Activated effector memory CD4-positive, alpha-beta T cell treated with anti-CD3 and anti-CD28 coated beads, Interleukin-2, amount 50 U/mL, for 16 hours (primary cell): ENCODE data around the gene ABCB1.
"Not testable (repeated sequence)": the region's sequence is repeated elsewhere in the genome, so short reads cannot be mapped to it uniquely, and the experiment has no call there.

Experiments used
- DNase-seq: peaks from one replicate; pipeline ENCODE4 v3.0.0-alpha.2; 2020

ABCB1 gene

DNA sequence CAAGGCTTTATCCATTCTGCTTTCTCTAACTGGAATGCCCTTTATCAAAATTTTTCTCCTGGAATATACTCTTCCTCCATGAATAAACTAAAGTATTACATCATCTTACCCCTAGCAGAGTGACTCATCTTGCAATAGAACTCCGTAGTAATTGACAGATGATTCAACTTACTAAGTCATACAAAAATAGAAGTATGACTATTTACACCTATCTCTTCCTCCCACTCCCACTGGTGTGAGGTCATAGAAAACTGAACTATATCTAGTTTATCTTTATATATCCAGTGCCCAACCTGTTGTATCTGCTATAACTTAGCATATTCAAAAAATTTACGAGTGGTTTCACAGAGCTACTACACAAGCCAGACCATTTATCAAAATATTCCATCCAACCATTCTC lies 26.1 kb downstream of the ABCB1 start:
- no peak for DNase-seq

DNA sequence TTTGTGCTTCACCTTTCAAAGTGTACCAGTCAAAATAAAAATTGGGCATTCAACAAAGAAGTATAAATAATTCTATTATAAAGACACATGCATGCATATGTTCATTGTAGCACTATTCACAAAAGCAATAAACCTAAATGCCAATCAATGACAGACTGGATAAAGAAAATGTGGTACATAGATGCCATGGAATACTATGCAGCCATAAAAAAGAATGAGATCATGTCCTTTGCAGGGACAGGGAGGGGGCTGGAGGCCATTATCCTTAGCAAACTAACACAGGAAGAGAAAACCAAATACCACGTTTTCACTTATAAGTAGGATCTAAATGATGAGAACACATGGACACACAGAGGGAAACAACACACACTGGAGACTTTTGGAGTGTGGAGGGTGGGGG lies 28.2 kb downstream of the ABCB1 start:
- not testable (repeated sequence) for DNase-seq

DNA sequence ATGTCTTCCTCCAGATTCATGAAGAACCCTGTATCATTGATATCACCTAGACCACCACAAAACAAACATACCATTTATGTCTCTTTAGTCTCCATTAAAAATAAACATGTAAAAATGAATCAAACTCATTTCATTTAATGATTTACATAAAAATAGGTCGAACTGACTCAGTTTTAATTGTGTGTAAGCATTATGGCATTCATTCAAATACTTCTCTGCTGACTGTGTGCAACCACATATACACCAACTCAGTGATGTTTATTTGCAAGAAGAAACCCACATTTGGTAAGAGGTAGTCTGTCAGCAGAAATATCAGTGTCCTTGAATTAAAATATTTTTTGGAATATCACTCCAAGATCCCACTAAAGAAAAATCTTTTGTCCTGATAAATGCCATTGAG lies 30.5 kb downstream of the ABCB1 start:
- no peak for DNase-seq

DNA sequence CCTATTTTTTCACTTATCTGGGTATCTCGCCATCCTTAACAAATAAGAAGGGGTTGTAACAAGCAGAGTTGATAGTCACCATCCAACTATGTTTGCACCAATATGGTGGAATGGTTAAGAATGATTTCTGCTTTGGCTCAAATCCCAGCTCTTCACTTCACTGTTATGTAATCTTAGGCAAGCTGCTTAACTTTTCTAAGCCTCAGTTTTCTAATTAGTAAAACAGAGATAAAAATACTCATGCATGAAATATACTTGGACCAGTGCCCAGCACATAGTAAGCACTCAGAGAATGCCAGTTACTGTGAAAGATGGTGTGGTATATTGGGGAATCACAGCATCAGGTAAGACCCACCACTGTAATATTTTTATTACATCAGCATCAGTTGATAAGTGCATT lies 33.6 kb downstream of the ABCB1 start:
- no peak for DNase-seq

DNA sequence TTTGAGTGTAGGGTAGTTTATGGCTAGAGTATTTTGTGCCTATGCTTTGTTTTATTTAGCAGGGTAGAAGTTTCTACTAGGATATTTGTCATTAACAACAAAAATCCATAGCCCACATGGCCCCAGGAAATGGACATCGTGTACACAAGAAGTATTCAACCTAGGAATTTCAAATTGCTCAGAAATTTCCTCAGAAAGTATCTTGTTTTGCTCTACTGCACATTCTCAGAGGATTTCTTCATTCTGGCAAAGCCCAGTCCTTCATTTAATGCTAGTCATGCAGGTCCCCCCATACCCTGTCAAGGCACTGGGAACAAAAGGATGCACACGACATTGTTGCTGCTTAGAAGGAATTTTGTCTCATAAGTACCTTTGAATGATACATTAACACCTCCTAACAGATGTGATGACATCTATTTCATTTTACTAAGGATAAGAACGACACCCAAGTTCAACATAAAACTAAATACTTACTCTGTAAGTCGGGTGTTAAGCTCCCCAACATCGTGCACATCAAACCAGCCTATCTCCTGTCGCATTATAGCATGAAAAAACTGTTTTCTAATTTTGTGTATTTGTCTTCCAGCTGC lies 34.3 kb downstream of the ABCB1 start:
- no peak for DNase-seq

DNA sequence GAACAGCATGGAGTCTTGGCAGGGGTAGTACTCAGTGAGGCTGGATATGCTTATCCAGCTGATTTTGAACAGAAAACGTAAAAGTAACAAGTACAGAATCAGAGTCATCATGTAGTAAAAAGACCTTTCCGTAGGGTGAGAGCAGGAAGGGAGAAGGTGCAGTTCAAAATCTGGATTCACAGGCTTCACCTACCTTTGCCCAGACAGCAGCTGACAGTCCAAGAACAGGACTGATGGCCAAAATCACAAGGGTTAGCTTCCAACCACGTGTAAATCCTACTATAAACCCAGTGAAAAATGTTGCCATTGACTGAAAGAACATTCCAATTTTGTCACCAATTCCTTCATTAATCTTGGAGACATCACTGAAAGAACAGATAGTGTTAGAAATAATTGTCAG lies 34.8 kb downstream of the ABCB1 start:
- DNase-seq = no peak

DNA sequence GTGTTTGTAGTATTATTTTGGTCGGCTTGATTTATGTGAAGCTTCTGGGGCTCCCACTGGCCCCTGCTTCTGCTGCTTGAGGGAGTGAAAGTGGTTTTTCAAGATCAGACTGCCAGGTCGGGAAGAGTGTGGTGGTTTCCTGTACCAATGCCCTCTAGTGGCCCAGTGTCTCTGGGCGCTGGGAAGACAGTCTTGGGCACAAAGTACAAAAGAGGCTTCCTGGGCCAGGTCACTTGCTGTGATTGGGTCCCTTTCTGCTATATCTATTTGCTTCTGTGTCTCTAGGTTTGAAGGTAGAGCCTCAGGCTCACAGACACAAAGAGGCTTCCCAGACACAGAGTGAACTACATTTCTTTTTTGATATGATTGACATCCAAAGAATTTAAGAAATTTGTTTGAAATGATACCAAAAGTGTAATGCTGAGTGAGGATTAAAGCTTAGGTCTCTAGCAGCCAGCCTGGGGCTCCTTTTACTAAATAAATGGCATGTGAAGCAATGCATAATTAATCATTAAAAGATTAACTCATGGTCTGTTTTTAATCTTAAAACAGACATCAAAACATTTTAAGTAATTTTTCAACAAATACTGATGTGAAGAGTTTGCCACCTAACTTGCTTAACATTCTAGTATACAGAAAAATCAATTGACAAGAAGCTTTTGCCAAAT lies 36.3 kb downstream of the ABCB1 start:
- DNase-seq = no peak

DNA sequence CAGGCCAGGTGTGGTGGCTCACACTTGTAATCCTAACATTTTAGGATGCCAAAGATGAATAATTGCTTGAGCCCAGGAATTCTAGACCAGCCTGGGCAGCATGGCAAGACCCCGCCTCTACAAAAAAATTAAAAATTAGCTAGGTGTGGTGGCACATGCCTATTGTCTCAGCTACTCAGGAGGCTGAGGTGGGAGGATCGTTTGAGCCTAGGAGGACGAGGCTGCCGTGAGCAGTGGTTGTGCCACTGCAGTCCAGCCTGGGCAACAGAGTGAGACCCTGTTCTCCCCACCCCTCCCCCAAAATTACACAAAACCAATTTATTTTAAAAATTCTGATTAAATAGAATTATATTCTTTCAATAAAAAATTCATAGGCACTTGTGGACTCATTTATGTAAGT lies 39.0 kb downstream of the ABCB1 start:
- no peak for DNase-seq

DNA sequence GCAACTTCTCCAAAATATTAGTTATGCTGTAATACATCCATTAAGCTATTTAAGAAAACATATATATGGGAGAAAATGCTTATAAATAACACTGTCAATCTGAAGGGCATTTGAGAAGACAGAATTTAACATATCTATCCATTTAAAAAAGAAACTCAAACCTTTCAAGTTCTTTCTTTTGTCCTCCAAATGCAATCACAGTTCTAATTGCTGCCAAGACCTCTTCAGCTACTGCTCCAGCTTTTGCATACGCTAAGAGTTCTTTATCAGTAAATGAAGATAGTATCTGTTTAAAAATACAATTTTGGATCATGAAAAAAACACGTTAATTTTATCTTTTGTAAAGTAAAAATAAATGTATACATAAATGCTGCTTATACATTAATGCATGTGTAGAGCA lies 39.6 kb downstream of the ABCB1 start:
- DNase-seq = no peak

DNA sequence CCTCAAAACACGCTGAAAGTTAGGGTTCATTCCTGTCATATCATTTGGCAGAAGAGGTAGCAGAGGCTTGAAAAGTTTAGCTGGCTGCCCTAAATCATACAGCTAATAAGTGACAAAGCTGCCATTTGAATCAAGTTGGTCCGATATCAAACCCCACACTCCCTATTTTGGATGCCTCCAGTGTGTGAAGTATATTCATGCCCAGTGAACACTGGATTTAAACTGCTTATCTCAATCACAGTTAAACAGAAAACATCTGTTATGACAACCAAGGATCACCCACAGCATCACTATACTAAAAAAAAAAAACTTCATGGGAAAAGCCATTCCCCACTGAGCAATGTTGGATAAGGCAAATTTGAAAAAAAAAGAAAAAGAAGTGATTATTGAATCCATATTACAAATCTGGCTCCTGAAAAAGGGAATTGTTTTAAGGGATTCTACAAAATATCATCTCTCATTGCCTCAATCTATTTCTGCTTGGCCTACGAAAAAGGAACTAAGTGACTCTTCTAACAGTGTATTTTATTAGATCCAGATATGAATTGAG lies 48.3 kb downstream of the ABCB1 start:
- no peak for DNase-seq

DNA sequence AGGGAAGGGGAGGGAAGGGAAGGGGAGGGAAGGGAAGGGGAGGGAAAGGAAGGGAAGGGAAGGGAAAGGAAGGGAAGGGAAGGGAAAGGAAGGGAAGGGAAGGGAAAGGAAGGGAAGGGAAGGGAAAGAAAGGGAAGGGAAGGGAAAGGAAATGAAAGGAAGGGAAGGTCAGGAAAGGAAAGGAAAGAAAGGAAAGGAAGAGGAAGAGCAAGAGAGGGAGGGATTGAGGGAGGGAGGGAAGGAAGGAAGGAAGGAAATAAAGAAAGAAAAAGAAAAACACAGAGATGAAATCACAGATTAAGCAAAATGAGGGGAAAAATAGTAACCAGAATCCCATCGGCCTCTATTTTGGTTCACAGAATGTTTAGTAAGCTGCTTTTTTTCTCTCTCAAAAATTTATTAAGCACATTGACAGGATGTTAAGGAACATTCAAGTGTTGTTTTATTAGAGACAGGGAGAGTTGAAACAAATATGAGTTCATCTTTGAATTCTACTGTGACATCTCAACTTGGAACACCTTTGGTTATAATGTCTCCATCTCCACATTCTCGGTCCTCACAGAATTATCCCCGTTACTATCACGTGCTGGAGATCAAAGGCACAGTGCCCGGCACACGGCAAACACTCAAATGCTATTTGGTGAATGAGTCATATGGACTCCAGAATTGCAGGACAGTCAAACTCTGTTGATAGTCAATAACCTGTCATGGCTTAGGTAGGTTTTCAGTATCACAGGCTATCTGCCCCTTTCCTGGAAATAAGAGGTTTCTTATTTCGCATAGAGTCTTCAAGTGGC lies 52.4 kb downstream of the ABCB1 start:
- no peak for DNase-seq

DNA sequence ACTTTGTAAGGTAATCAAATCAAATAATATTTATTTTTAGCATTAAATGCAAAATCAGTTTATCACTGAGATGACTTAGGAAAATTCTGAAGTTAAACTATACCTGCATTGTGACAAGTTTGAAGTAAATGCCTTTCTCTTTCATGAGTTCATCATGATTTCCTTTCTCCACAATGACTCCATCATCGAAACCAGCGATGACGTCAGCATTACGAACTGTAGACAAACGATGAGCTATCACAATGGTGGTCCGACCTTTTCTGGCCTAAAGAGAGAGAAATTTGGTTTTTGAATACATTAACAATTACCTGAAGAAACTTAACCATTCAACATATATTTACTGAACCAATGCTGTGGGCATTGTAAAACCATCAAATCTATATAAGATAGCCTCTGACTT lies 54.9 kb downstream of the ABCB1 start:
- DNase-seq = no peak

DNA sequence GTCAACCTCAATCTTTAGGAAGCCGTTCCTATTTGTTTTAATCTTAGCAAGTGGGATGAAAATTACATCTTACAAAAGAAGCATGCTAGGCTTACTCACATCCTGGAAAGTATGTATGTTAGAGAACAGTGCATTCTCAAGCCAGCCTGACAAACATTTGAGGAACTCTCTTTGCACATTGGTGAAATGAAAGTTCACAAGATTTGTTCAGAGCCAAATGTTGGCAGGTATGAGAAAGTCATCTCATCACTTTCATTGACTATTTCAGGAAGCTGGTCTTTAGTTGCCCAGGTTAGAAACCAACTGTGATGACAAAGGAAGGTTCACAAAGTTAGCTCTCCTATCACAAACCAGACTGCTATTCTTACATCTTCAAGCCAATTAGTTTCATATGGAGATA lies 57.1 kb downstream of the ABCB1 start:
- no peak for DNase-seq

DNA sequence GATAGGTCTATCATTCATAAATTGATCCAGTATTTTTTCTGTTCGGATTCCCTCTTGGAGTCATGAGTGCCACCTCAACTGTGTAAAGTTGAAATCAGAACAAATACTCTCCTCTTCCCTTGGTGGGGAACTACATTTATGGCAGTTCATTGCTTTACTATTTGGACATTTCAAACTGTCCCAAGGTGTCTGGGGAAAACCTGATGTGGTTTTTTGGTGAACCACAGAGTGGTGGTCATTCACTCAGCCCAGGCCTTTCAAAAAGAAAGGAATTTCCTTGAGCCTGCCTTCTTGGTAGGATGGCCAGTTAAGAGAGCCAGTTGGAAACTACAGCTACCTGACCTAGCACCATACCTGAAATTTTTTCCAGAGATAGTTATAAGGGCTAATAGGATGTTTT lies 59.0 kb downstream of the ABCB1 start:
- DNase-seq = no peak

DNA sequence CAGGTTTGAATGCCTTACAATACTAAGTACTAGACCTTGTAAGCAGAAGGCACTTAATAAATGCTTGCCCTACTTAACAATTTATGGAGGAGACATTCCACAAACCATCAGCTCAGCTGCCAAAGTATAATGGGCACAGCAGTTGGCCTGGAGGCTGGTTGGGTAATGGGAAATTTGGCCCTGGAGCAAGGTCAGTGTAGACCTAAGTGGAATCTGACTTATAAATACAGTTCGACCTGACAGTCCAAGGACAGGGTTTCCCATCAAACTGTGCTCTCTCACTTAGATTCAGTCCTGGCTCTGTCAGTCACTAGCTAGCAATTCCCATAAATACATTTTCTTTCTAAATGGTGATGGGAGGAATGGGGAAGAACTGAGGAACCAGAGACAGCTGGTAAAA lies 62.6 kb downstream of the ABCB1 start:
- DNase-seq = no peak

DNA sequence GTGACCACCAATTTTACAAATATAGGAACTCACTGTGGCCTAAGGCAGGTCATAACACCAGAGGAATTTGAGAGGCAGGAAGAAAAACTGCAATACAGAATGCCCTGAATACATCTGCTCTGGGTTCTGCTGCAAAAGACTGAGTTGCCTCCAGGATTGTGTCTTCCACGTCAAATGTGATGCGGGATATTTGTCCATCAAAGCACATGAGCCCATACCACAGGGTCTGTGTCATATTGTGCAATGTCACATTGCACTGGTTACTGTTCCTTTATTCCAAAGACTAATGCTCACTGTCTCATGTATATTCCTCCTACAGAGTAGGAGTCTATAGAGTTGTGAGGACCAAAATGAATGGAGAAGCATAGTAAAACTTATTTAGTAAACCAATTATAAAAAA lies 66.6 kb downstream of the ABCB1 start:
- no peak for DNase-seq

DNA sequence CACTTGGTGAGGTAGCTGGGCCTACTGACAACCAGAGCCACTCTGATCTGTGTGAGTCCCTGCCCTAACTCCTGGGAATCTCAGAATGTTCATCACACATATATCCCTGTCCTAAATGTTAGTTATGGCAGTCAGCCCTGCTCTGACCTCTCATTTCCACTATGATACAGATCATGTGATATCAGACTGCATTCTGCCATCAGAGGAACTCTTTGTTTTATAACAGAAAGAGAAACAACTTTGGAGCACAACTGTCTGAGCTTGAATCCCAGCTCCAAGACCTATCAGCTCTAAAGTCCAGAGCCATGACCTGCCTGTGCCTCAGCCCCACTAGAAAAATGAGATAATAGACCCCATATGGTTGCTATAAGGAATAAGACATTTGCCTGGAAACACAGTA lies 70.6 kb downstream of the ABCB1 start:
- no peak for DNase-seq

DNA sequence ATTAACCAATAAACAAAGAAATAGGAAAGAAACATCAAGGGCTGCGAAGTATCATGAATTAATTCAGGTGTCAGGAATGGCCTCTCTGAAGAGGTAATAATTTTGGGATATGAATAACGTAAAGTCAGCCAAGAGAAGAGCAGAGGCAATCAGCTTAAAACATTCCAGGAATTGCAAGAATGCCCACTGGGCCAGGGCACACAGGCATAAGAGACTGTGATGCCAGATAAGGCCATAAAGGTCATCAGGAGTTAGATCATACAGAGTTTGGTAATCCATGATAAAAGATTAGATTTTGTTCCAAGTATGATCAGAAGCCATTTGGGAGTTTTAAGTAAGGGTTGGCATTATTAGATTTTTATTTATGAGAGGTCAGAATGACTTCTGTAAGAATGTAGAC lies 72.0 kb downstream of the ABCB1 start:
- DNase-seq = no peak

DNA sequence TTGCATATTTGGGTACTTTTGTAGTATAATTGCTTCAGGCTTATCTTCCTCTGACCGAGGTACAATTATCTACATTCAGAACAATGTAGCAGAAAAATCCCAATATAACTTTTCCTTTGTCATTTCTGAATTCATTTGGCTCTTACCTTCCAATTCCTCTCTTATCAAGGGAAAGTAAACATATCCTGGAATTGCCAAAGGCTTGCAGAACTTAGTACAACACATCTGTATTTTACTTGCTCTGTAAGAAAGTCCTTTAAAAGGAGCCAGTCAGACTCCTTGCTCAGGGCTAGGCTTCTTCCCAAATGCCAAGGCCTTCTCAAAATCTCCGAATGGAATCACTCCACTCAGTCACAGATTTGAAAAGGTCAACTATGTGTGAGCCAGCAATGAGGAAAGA lies 81.9 kb downstream of the ABCB1 start:
- no peak for DNase-seq

DNA sequence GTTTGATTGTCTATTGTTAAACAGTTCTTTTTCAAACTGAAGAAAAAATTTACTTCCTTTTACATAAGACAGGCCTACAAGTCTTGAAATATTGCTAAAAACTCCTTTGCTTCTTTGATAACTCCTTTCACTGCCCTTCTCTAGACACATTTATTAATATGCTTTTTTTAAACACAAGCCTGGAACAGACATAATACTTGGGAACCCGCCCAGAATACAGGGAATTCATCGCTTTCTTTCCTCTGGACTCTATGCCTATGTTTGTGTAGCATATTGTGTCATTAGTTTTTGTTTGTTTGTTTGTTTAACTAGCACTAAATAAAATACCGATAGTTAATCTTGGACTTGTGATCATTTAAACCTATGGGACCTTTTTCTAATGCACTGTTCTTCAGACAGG lies 82.8 kb downstream of the ABCB1 start:
- DNase-seq = no peak

DNA sequence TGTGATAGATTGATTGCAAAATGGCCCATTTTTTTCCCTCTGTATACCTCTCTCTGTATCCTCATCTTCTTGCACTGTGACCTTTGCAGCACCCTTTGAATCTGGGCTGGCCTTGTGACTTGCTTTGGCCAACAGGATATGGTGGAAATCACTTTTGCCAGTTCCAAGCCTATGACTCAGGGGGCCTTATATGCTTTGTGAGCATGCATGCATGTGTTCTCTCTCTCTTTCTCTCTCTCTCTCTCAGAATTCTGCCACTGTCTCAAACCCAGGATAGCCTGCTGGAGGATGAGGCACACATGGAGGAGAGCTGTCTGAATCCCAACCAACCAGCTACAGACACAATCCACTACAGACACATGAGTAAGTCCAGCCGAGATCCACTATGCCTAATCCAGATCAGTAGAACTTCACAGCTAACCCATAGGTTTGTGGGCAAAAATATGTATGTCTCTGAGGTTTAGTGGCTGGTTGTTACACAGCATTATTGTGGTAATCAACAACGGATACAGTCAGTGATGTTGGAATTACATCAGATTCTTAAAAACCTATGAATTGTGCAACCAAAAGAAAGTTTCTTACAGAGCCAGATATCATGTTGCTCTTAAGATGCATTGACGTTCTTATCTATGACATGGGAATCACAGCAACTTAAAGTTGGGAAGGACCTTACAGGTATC lies 83.4 kb downstream of the ABCB1 start:
- no peak for DNase-seq

DNA sequence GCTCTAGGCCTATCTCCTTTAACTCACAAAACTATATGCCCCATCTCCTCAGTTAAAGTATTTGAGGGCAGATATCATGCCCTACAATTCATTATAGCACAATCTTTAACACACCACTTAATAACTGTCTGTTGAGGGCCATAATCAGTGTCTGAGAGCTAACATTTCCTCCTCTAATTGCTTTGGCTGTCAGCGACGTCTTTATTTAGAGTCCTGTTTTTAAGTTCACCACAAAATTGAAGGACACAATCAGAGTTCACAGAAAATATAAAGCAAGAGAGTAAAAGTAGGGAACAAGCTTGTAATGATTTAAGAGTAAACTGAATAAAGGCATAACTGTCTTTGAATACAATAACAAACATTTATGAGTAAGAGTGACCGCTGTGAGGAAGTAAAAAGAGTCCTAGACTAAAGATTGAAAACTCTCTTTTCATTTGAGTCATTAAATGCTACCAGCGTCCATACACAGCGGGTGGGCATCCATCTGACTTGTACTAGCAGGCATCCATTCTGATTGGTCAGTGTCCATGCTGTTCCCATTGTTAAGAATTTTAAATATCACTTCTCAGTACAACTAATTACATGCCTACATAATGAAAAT lies 86.8 kb downstream of the ABCB1 start:
- no peak for DNase-seq

DNA sequence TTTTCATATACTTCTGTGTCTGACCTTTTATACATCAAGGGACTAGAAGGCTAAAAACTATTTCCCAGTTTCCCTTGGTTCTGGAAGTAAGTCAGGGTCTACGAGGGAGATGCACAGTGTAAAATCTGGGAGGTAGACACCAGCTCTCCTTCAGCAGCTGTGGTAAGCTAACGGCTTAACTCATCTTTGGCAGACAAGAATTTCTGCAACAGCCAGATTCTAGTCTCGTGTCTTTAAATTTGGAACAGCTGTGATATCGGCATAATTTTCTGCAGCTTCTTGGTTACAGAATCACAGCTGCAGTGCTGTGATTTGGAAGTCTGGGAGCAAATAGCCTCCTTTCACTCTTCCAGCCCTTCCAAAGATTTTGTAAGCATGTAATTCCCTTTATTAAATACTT lies 87.8 kb downstream of the ABCB1 start:
- DNase-seq = no peak
